HG03039 (cell line): ENCODE measurements around the gene ST8SIA4.

ENCODE experiments used
- ATAC-seq: cut with Tn5 transposase; IDR thresholded peaks from one replicate; pipeline ENCODE4 v1.9.1; 2021; ENCODE audit warnings: mild to moderate bottlenecking, moderate library complexity; ENCODE audit not compliant: unreplicated experiment

ST8SIA4 gene

DNA sequence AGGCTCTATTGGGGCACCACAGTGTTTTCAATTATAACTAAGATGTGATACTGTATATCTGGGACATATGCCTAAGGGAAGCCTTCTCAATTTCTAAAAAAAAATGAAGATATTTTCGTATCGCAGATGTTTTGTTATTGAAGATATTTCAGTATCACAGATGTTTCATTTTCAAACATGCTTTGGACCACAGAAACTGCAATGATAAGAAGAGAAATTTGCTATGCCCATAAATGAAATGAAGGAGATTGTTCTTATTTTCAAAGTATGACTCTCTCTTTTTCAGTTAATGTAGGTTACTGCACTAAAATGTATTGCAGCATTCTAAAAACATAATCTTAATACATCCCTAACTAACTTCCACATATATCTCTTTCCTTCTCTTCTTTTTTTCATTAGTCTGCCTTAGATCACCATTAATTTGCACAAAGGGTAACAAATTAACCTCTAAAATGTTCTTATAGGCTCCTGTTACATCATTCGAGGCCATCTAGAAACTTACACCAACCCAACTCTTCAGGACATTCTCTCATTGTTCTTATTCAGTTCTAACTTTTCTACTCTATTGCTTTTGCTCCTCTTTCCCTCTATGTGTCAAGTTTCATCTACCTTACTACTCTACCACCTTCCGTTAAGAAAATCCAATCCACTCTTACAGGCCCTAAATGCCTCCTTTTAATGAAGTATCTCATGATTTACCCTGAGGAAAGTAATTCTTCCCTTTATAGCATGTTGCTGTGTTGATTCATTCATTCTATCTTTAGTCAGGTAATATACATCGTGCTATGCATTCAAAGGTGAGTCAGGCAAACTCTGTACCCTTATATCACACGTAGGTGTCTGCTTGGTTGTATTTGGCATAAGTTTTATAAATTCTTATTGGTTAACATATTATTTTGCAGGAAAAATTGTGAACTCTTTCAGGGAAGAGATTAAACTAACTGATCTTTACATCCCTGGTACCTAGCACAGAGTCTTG is 70.5 kb downstream of the ST8SIA4 start:
- ATAC-seq: no peak

DNA sequence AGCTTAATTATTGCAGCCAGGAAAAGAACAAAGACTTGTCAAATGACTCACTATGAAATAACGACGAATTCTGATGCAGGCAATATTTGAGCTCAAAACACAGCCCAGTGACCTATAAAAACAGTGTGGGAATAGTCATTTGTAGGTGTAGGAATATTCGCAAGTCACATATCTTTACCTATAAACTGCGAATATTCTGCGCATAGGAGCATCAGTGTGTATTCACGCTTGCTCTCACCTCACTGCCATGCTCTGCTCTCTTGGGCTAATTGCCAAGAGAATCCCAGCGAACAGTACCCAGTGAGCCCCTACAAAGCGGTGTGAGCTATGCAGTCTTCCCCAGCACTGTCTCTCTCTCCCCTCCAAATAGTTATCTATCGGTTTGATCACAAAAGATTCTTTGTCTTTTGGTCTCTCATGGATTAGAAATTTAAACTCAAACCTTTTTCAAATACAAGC is 74.2 kb downstream of the ST8SIA4 start:
- ATAC-seq: no peak

DNA sequence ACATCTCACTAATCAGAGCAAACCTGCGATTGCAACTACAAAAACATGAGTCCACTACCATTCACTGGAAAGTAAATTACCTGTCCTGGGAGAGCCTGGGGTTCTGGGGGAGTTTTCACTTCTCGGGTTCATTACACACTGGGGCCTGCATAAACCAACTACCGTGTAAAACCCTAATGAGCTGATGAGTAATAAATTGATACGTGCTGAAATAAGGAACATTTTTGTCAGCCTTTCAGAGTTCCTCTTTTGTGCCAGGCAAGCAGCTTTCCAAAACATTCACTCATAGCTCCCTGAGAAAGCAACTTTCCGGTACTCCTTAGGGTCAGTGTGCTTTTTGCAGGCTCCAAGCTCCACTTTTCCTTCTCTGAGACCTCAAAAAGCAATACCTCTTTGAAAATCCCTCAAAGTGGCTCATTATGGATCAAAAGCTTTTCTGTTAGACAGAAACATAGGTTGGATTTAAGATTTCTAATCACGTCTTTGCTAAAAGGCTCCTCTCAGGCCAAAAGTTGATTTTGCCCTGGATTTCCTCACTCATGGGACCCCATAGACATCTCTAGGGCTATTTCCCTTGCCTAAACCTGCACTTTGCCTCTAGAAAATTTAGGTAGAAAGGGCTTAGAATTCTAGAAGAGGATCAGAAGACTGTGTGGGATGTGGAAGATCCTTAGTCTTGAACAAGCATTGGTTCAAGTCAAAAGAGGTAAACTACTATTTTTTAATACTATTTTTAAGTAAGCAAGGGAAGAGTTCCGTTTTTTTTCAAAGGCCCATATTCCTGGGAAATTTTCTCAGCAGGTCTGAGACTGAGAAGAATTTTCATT is 74.8 kb downstream of the ST8SIA4 start:
- peak; percentile 79 for ATAC-seq

DNA sequence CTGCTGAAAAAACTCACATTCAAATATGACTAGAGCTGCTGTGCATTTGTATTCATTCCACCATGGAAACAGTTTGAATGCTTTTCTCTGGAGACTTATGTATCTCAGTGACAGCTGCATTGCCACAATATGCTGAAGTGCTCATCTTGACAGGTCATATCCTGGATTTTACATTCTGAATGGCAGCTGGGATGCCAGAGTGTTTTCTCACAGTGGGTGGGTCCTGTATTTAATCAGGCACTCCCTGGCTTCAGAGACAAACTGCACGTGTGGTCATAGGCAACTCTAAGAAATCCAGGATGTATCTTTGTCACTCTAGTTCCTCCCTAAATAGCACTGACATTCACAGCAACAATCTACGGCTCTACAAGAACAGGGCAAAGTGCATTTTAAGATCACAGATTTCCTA is 75.6 kb downstream of the ST8SIA4 start:
- peak; percentile 8 for ATAC-seq

DNA sequence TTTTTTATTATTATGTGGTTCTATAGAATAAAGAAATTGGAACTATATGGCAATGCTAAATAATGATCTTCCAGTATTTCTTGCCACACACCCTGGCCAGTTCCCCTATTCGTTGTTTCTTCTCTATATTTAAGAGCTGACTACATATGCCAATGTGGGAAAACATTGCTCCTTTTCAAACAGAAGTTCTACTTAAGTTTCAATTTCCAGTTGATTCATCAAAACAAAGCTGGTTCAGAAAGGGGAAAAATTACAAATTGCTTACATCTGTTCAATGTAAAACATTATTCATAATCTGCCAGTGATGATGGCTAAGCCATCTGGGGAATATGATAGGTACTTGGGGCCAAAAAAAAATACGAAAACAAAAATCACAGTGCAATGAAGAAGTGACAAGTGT is 76.9 kb downstream of the ST8SIA4 start:
- peak; percentile 32 for ATAC-seq

DNA sequence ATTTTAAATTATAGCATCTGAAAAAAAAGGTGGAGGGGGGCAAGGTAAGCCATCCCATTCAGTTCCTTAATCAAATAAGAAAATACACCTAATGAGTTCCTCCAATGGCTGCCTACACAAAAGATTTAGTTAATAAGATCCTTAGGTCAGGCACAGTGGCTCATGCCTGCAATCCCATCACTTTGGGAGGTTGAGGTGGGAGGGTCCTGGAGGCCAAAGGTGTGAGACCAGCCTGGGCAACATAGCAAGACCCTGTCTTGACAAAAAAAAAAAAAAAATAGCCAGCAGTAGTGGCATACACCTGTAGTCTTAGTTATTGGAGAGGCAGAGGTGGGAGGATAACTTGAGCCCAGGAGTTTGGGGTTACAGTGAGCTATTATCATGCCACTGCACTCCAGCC is 78.4 kb downstream of the ST8SIA4 start:
- no peak for ATAC-seq

DNA sequence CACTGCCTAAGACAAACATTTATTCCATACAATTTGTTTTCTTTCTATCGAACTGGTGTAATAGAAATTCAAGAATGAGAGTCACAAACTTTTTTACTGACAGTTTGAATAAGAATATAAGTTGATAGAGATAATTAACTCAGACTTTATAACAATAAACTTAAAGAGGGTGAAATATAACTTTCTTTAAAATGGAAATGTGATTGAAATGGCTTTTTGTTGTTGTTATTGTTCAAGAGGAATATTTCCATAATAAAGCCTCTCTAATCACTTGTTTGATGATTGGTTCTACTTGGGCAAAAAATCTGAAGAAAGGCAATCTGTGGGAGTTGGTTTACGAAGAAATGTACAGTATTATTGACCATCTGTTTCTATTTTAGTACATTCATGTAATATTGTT is 79.3 kb downstream of the ST8SIA4 start:
- no peak for ATAC-seq

DNA sequence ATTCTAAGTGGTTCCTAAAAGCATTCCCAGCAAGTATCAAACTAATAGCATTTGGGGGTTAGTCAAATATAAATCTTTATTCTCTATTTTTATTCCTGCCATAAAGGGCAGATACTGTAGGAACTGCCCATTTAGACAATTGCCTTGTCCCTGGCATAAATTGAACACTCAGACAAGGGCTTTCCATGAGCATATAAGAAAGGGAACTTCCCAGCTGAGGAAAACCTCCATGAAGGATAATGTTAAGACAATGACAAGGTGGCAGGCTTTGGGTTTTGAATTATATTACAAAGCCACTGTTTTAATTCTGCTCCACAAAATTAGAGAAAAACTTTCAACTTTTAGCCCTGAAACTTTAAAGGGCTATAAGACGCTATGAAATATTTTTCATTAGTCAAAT is 81.3 kb downstream of the ST8SIA4 start:
- no peak for ATAC-seq

DNA sequence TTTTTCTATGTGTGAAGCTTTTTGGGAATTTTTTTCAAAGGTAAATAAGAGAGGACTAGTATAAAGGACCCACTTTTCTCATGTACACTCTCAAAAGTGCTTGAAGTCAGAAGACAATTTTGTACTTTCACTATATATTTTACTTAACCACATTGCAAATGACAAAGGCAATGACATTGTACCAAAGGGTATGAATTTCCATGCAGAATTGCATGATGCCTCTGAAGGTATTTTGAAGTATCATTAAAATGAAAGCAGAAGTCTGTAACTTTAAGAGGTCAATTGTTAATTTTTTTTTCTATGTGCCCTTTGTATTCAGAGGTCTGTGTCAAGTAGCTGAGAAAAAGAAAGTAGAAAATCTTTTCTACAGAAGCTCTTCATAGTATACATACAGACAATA is 84.7 kb downstream of the ST8SIA4 start:
- no peak for ATAC-seq

DNA sequence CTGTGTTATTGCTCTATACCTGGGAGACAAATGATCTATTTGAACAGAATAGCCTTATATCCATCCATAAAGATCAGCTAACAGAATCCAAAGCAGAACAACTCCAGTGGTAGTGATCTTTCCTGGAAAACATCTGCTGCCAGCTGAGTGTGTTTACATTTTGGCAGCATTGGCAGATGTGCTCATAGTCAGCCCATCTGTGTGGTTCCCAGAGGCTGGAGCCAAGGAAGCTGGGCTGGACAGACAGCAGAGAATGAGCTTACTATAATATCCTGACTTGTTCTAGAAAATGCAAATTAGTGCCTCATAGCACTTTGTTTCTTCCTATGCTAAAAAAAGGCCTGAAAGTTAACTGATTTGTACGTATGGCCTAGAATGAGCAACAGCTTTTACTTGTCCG is 99.7 kb downstream of the ST8SIA4 start:
- ATAC-seq: no peak

DNA sequence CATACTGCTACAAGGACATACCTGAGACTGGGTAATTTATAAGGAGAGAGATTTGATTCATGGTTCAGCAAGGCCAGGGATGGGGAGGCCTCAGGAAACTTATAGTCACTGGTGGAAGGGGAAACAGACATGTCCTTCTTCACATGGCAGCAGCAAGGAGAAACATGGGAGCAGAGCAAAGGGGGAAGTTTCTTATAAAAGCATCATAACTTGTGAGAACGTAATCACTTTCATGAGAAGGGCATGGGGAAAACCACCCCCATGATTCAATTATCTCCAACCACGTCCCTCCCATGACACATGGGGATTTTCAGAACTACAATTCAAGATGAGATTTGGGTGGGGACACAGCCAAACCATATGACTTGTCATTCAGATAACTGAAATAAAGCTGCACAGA is 100.9 kb downstream of the ST8SIA4 start:
- no peak for ATAC-seq

DNA sequence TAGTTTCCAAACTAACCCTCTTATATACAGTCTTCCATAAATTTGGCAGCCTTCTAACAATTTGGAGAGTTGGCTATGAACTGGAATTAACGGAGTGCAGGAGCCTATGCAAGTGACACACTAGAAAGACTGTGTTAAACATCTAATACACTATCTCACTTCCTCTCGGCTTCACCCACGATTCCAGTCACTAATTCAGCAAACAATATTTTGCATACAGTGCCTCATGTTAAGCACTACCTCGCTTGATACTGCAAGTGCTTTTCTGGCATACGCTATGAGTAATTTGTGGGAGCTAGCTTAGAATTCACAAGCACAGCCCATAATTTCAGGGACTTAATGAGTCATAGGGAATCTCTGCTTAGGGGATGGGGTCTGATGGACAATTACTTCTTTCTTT is 102.5 kb downstream of the ST8SIA4 start:
- peak; percentile 87 for ATAC-seq

DNA sequence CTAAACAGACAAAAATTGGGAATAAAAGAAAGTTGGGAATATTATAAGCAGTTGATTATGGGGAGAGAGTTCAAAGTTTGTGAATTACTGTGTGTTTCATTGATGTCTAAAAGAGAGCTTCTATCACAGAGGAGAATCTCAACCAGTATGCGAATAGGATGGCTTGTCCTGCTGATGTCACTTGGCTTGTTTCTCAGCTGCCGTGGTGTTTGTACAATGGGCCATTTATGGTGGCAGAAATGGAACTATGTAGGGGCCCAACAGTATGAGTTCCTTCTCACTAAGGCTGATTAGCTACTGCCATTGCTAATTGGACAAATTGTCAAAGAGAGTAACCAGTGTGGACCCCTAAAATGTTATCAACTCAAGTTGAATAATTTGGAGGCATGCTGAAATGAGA is 103.9 kb downstream of the ST8SIA4 start:
- no peak for ATAC-seq

DNA sequence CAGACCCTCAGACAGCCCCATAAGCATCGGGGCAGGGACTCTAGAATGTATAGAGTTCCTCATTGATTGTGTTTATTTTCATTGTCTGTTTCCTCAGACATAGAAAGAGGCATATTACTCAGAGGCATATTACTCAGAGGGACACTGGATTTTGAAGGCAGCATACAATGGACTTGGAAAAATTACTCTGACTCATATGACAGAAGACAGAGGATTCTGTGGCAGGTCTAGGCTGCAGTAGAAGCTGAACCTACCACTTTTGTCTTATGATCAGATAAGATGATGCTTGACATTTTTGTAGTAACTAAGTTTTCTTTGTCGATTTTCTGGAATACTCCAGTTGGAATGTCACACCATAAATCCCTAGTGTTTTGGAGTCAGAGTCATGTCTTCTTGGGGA is 105.2 kb downstream of the ST8SIA4 start:
- ATAC-seq: no peak

DNA sequence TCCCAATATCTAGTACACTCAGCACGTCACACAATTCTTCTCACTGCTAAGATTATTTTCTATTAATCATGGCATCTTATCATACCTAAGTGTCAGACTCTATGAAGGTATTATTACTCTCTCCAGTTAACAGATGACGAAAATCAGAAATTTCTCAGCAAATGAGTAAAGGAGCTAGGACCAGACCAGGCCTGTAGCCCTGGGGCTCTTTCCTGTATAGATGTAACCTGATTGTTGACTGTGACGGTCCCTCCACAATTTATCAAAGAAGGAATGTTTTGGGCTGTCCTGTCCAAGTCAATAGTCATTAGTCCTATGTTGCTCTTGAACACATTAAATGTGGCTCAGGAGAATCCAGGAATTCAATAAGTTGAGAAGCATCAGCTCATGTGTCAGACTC is 106.2 kb downstream of the ST8SIA4 start:
- ATAC-seq: no peak

DNA sequence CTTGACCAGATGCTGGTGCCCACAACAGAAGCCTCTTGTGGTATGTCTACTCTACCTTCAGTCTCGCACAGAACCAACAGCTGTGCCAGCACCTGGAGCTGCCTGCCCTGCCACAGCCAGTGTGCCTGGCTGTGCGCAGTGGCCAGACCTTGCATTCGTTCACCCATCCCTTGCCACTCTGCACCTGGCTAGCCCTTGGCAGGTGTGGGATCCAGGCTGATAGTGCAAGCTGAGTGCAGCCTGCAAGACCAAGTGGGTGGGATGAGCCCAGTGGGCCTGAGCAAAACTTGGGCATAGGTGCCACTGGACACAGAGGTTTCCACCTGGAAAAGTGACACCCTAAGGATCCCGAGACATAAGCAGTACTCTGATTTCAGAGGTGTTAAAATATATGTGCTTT is 108.2 kb downstream of the ST8SIA4 start:
- no peak for ATAC-seq

DNA sequence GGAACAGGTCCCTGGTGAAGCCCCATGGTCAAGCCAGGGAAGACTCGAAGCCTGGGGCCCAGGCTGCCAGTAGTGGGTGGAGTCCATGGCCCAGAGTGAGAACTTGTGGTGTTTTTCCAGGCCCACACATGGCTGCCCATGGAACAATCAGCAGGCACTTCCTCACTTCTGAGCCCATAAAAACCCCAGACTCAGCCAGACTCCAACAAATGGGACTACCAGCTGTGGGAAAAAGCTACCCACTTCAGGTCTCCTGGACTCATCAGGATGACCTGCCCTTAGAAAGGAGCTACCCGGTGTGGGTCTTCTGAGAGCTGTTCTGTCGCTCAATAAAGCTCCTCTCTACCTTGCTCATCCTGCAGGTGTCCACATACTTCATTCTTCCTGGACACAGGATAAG is 108.9 kb downstream of the ST8SIA4 start:
- no peak for ATAC-seq

DNA sequence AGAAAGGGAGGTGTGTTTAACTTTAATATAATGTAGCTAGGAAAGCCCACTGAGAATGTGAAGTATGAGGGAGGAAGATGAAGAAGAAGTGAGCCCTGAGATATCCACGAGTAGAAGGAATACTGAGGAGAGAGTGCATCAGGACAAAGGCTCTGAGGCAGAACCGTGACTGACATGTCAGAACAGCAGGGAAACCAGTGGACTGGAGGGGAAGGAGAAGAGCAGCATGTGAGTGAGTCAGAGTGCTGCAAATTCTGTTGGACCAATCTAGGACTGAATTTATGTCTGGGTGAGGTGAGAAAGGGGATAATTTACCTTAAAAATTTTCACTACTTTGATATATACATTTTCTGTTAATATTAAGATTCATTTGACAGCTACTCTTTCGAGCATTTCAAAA is 110.3 kb downstream of the ST8SIA4 start:
- ATAC-seq: no peak

DNA sequence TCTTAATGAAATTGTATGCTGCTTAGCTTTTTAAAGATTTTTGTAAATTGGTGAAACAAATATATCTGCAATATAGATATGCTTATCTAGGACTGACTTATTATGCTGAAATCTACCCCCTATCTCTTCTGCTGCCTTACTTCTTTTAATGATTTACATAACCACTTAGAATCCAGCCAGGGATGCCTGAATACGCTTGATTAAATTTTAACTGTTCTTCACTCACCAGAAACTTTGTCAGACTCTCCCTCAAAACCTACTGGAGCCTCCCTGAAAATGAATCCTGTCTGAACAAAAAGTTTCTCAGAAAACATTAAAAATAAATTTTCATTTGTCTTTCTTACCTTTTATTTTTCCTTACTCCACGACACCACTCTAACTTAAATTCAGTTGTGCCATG is 111.7 kb downstream of the ST8SIA4 start:
- ATAC-seq: no peak

DNA sequence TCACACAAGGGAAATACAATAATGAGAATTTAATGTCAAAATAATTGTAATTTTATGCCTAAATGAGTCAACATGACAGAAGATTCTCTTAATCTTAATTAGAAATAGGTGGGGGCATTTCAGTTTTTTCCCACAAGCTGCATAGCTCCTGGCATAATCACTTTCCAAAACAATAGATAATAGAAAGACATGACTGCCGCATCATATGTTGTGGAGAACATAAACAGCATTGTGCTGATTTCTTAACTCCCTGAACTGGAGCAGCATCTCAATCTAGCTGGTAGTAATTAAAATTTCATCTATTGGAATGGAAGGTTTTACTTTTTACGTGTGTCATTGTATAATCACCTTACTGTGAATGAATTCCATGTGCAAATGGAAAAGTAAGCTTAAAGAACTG is 112.1 kb downstream of the ST8SIA4 start:
- ATAC-seq: no peak

DNA sequence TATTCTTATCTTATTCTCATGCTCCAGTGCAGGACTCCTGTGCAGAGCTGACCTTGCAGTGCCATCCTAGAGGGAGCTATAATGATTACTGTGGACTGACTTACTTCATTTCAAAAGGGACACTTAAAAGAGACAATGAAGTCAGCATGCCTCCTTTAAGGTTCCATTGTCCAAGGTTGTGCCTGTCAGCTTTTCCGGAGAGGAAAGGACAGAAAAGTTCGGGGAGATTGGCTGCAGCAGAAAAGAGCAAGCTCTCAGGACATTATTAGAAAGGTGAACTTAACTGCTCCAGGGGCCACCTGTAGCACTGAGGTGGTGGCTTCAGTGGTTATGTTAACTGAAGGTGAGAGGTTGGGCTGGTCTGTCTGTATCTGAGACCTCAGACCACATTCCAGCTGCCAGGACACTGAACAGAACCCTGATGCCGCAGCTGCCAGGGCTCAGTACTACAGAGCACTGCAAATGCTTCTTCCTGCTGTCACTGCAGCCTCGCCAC is 112.9 kb downstream of the ST8SIA4 start:
- ATAC-seq: peak; percentile 65

DNA sequence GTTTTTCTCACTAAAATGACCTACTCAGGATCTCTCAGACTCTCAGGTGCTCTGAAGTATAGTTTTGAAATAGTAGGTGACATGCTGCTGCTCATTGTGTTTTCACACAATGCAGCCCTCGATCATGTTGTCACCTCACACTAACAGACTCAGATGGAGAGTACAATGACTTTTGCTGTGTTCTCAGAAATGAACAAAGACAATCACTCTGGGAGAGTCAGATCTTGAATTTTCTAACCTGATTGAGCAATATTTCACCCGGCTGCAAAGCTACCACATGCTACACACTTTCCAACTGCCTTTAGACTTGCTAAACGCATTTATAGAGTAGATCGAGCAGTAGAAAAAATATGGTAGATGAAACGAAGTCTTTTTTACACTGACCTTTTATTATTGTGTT is 113.4 kb downstream of the ST8SIA4 start:
- no peak for ATAC-seq
